Activated CD4-positive, alpha-beta T cell treated with anti-CD3 and anti-CD28 coated beads, Interleukin-2, amount 50 U/mL, for 1 hour (primary cell): ENCODE results near the gene SBK3.
"Not testable (repeated sequence)": the region's sequence is repeated elsewhere in the genome, so short reads cannot be mapped to it uniquely, and the experiment has no call there.

ENCODE experiments used
- DNase-seq: peaks from one replicate; pipeline ENCODE4 v3.0.0-alpha.2; 2020

The SBK3 gene

DNA sequence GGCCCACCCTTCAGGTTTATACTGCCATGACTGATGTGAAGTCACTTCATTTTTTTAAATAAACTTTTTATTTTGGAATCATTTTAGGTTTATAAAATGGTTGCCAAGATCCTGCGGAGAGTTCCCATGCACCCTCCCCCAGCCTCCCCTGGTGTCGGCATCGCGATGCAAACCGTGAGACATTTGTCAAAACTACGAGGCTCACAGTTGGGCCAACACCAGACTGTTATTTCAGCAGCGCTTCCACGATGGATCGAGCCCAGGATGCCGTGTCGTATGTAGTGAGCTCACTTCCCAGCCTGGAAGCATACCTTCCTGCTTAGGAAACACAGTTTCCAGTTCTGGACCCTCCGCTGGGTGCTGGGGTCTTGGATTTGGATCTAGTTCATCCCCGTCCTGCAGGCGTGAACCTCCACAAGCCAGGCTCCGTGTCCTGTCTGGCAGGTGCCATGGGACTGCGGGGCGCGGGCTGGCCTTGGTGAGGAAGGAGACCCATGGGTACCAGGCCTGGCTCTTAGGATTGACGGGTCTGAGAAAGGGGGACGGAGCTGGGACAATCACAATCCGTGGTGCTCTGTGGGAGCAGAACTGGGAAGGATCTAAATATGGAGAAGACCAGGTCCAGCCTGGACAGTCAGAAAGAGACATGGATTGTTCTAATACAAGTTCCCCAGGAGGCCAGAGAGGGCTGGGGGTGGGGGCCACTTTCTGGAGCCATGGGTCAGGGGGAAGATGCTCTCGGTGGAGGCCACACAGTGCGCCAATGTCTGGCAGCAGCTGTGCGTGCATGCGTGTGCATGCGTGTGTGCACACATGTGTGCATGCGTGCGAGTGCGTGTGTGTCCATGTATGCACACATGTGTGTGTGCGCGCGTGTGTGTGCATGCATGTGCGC, 6.0 kb downstream of the SBK3 start:
- no peak for DNase-seq

DNA sequence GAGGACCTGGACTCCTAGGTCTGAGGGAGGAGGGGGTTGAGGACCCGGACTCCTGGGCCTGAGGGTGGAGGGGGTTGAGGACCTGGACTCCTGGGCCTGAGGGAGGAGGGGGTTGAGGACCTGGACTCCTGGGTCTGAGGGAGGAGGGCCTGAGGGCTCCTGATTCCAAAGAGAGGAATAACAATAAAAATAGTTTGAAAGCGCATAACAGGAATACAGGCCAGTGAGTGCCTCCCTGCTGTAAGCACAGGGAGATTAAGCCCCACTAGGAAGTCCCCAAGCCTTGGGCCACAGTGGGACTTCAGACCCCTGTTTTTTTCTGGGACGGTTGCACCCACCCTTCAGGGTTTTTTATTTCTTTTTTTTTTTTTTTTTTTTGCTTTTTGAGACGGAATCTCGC, 7.2 kb downstream of the SBK3 start:
- DNase-seq, result no peak

DNA sequence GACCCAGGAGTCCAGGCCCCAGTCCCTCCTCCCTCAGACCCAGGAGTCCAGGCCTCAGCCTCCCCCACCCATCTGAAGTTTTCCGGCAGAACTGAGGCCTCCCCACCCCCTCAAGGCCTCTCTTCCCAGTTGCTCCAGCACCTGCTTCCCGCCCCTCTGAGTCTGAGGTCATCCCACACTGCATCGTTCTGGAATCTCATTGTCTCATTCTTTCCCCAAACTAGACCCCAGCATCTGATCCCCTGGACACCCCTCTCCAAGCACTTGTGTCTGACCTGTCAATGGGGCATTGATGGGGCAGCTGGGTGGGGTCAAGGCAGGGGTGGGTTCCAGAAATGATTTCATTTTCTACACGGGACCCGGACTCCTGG, 7.6 kb downstream of the SBK3 start:
- no peak for DNase-seq

DNA sequence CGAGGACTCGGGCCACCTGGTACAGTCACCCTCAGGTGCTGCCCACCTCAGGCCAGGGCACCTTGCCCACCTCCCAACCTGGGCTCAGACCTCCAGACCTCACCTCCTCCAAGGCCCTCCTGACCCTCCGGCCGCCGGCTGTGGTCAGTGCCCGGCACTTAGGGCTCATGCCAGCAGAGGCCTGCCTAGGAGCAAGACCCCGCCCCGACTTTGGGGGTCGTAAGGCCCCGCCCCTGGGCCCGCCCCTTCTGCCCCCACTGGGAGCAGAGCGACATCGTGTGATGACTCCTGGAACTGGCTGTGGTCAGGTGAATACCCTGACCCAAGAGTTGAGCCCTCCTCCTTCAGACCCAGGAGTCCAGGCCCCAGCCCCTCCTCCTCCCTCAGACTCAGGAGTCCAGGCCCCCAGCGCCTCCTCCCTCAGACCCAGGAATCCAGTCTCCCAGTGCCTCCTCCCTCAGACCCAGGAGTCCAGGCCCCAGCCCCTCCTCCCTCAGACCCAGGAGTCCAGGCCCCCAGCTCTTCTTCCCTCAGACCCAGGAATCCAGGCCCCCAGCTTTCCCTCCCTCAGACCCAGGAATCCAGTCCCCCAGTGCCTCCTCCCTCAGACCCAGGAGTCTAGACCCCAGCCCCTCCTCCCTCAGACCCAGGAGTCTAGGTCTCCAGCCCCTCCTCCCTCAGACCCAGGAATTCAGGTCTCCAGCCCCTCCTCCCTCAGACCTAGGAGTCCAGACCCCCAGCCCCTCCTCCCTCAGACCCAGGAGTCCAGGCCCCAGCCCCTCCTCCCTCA, 8.2 kb downstream of the SBK3 start, which contains the start of gene SBK2:
SBK2 (minus strand) TSS at position 183 of the 790 bp plus-strand sequence. CDS start 839 bp downstream, outside the sequence.
- no peak for DNase-seq

DNA sequence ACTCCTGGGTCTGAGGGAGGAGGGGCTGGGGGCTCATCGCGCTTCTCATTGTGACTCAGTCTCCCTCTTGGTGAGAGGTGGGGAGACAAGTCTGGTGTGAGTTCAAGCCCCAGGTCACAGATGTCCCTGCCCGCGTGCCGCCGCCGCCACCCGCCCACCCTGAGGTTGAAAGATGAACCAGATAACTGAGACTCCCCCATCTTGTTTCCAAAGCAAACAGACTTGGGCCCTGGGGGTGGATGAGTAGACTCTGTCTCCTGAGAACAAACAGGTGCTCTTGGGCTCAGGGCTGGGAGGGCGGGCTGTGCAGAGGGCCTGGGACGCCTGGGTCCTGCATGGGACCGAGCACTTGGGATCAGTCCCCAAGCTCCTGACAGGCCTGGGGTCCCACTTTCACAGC, 9.0 kb downstream of the SBK3 start:
- DNase-seq, result no peak

DNA sequence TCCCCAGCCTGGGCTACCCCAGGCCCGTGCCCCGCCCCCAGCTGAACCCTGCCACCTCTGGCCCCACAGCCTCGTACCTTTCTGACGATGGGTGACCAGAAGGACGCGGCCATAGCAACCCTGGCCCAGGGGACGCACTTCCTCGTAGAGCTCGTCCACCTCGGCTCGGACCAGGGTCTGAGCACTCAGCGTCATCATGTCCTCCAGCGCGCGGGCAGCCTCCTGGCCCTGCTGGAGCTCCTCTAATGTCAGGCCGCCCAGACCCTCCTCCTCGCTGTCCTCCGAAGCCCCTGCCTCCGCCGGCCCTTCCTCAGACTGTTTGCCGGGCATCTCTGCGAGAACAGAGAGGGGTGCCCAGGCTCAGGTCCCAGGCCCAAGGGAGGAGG, 9.4 kb downstream of the SBK3 start:
- no peak for DNase-seq

DNA sequence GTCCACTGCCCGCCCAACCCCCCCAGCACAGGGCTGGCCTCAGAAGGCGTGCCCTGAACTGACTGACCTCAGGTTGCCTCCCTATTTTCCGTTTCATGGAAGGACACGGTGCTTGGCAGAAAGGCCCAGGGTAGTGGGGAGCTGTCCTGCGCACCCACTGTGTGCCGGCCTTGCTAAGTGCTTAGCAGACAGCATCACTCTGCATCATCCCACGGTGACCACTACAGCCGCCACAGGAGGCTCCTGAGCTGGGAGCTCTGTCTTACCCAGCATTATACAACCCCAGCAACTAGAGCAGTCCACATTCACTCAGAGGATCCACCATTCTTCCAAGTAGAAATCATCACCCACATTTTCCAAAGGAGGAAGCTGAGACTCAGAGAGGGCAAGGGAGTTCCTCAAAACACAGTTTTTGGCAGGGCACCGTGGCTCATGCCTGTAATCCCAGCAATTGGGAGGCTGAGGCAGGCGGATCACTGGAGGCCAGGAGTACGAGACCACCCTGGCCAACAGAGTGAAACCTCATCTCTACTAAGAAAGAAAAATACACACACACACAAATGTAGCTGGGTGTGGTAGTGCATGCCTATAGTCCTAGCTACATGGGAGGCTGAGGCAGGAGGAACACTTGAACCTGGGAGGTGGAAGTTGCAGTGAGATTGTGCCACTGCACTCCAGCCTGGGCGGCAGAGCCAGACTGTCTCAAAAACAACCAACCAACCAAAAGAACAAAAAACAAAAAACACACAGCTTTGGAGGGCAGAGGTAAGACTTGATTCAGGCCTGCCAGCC, 10.0 kb downstream of the SBK3 start:
- no peak for DNase-seq

DNA sequence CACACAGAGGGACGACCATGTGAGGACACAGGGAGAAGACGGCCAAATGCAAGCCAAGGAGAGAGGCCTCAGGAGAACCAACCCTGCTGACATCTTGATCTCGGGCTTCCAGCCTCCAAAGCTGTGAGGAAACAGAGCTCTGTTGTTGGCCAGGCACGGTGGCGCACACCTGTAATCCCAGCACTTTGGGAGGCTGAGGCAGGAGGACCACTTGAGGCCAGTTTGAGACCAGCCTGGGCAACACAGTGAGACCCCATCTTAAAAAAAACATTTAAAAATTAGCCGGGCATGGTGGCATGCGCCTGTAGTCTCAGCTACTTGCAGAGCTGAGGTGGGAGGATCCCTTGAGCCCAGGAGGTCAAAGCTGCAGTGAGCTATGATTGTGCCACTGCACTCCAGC, 11.1 kb downstream of the SBK3 start:
- not testable (repeated sequence) for DNase-seq

DNA sequence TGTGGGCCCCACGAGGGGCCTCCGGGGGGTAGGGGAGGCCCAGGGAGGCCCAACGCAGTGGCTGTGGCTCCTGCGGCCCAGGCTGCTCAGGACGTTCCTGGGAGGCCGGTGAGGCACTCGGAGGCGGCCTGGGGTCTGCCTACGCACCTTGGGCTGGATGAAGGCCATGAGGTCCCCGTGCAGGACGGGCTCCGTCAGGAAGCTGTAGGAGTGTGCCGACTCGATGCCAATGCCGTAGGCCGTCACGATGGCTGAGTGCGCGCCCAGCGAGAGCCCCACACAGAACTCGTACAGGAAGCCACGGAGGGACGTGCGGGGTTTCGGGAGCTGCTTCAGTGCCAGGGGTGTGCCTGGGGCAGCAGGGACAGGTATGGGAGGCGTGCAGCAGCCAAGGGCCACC, 14.3 kb downstream of the SBK3 start:
- DNase-seq, result no peak

DNA sequence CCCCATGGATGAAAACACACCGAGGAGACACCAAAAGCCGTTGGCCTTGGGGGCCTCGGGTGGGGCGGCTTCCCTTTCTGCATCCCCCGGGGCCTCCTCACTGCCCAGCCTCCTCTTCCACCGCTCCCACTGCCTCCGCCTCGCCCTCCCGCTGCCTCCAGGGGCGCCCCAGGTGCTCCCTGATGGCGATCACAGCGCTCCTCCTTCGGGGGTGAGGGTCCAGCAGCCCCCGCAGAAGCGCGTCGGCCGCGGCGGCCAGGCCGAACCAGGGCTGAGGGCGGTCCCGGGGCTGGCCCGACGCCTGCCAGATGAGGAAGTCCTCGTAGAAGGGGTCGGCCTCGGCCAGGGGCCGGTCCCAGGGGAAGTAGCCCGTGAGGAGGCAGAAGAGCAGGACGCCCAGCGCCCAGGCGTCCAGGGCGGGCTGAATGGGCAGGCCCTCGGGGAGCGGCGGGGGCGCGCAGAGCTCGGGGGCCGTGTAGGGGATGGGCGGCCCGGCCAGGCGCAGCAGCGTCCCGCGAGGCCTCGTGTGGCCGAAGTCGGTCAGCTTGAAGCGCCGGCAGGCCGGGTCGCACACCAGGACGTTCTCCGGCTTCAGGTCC, 15.6 kb downstream of the SBK3 start:
- DNase-seq, result no peak

DNA sequence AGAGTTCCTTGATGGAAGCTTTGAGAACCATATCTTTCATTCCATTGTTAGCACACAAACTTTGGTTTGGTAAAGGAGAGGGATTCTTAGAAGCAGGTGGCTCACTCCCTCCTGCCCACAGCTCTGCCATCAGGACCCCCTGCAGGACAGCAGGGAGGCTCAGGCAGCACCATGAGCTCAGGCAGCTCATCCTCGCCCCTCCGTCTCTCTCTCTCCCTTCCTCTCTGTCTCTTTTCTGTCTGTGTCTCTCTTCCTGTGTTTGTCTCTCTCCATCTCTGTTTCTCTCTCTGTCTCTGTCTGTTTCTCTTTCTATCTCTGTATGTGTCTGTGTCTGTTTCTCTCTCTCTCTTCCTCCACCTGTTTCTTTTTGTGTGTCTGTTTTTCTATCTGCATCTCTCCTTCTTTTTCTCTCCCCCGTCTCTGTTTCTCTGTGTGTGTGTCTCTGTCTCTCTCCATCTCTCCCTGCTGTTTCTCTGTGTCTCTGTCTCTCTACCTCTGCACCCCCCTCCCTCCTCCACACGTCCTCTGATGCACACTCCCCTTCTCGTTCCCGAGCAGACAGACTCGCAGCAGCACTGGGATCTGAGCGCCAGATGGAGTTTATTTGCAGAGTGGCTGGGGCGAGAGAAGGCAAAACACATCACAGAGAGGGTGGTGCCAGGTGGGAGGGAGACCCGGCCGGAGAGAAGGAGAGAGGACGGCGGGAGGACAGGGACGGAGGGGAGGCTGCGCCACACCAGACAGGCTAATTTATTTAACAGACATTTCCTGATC, 17.1 kb downstream of the SBK3 start:
- DNase-seq, result no peak

DNA sequence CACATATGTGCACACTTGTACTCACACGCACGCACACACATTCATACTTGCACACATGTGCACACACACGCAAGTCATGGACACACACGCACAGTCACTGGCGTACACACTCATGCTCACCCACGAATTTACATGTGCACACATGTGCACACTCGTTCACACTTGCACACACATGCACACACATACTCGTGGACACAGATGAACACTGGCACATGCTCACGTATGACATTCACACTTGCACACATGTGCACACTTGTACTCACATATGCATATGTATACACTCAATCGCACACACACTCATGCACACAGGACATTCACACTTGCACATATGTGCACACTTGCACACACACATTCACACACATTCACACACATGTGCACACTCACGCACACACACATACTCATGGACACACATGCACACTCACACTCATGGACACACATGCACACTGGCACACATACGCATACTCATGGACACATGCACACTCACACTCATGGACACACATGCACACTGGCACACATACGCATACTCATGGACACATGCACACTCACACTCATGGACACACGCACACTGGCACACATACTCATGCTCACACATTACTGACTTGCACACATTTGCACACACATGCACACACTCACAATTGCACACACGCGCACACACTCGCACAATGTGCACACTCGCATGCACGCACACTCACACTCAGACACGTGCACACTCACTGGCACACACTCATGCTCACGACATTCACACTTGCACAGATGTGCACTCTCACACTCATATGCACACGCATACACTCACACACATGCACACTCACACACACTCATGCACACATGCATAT, 17.9 kb downstream of the SBK3 start:
- no peak for DNase-seq

DNA sequence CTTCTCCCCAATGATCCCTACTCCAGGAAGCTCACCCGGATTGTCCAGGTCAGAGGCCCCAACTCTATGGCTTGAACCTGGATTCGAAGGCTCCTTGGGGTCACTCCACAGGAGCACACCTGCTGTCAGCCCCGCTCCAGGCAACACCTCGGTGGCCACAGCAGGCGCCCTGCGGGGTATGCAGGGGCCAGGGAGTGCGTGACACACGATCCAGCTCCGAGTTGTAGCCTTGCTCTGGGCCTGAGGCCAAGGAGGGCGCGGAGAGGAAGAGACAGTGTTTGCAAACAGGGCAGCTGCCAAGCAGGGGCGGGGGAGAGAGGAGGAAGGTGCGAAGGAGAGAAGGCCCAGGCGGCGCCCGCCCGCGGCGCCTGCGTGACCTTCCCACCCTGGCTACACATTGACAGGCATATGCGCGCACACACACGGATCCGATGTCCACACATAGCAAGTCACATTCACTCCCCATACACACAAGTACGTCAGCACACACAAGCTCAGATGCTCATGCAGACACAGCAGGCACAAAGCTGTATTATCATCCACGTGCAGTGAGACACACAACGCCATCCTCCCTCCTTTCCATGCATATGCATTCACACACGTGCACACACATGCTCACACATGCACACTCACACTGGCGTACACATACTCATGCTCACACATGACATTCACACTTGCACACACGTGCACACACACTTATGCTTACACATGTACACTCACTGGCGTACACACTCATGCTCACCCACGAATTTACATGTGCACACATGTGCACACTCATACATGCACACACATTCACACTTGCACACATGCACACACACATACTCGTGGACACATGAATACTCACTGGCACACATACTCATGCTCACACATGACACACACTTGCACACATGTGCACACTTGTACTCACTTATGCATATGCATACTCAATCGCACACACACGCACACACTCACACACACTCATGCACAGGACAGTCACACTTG, 18.8 kb downstream of the SBK3 start:
- no peak for DNase-seq

DNA sequence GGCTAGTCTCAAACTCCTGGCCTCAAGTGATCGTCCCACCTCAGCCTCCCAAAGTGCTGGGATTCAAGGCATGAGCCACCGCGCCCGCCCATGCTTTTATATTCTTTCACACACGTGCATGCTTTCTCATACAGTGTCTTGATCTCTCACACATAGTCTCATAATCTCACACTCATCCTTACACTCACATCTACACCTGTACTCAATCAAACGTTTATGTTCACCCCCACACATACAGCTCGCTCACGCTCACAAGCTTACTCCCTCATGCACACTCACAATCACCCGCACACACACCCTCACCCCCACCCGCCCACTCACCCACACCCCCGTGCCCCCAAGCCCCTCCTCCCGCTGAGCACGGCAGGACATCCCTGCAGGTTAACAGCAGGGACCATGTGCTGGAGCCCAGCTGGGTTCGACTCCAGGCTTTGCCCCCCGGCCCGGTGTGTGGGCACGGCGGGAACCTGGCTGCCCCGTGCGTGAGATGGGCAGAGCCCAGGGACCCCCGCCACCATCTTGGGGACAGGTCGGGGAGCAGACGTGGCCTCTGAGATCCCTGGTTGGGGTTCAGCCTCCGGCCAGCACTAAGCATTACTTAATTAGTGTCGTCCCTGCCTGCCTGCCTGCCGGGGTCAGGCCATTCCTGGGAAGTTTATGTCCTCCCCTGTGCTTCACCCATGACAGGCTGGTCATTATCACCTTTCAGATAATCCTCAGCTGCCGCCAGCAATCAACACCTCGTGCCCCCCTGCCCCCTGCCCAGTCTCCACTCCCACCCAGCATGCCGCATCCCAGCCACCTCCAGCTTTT, 19.8 kb downstream of the SBK3 start:
- no peak for DNase-seq

DNA sequence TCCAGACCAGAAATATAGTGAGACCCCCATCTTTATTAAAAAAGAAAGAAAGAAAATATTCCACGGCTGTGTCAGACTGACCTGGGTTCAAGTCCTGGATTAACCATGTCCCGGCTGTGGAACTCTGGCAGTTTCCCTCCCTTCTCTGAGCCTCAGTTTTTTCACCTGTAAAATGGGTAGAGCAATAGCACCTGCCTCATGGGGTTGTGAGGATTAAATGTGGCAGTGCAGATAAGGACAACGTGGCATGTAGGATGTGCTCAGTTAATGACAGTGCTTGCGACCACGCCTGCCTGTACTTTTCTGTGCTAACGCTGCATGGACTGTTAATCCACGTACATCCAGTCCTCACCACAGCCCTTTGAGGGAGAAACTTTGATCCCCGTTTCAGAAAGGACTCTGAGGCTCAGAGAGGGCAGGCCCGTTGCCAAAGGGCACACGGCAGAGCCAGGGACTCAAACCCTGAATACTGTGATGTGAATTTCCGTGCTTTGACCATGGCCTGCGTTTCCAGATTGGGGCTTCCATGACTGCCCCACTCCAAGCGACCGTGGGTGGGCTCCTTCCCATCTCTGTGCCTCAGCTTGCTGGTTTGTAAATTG, 24.6 kb downstream of the SBK3 start:
- no peak for DNase-seq

DNA sequence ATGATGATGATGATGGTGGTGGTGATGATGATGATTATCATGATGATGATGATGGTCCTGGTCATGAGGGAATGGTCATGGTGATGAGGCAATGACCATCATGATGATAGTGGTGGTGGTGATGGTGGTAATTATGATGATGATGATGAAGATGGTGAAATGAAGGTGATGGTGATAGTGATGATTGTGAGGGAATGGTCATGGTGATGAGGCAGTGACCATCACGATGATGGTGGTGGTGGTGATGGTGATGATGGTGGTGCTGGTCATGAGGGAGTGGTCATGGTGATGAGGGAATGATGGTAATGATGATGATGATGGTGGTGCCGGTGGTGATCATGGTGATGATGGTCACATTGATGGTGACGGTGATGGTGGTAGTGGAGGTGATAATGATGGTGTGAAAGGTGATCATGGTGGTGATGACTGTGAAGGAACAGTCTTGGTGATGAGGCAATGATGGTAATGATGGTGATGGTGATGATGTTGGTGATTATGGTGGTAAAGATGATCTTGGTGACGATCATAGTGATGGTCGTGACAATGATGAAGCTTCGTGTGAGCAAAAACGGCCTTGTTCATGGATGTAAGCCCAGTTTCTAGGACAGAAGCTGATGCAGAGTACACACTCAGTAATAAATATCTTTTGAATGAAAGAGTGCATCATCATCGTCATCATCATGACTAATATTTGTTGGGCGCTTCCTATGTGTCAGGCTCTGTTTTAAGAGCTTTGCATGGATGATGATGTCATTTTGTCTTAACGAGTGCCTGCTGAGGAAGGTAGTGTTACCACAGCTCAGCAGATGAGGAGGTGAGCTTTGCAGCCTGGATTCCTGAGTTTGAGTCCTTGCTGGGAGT, 25.7 kb downstream of the SBK3 start:
- no peak for DNase-seq

DNA sequence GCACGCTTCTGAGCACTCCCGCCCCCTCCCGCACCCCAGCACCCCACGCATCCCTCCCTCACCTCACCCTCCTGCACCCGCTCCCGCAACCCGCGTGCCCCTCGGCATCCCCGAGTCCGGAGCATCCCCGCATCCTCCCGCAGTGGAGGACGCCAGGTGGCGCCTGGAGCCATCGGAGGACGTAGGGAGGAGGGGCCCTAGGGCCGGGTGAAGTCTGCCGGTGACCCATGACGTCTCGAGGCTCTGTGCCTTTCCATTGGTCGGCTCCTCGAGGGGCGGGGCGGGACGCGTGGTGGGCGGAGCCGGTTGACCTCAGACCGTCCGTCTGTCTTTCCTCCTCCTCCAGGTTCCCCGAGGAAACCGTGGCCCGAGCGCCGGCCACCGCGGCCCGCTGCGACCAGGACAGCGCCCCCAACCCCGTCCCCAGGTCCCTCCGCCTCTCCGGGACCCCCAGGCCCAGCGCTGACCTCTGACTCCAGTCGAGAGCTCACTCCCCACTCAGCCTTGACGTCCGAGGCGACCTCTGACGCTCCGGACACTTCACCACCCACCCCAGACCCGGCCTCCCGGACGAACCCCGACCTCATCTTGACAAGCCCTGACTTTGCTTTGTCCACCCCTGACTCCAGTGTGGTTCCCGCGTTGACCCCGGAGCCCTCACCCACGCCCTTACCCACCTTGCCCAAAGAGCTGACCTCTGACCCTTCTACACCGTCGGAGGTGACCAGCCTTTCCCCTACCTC, 28.3 kb downstream of the SBK3 start:
- DNase-seq, result peak; percentile 90
